RCC 7860 (cell line): Measurements from ENCODE around the gene RACK1.
A peak's percentile ranks its signal among the peaks of the same experiment; 100 is the strongest.

Experiments used
- DNase-seq: peaks from one replicate; pipeline ENCODE4 v3.0.0-alpha.2; 2015; ENCODE audit warnings: low spot score
- FAIRE-seq: peaks from 2 replicates; lab custom pipeline; 2012; peaks lifted over from hg19 to GRCh38; lab: Jason Lieb, UNC

Gene RACK1

DNA sequence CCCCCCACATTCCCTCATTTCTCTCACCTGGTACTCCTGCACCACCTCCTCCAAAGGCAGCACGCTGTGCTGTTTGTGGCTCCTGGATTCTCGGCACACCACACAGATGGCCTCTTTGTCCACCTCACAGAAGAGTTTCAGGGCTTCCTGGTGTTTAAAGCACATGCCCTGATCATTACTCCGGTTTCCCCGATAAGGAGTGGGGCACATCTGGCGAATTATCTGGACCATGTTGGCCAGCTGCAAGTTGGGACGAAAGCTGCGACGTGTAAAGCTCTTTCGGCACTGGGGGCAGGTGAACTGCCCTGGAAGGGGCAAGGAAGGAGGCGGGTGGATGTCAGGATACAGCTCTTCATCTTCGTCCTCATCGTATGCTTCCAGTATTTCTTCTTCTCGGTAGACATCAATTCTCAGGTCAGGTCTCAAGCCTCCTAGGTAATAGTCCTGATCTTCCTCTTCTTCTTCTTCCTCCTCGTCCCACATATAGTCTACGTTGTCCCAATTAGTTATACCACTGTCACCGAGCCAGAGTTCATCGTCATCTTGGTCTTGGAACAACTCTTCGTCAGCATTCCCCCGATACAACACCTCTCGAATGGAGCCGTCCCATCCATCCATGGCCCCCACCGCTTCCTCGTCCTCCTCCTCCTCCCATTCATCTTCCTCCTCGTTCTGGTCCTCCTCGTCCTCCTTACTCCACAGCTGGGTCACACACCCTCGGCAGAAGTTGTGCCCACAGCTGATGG, 16.4 kb upstream of the RACK1 start:
- DNase-seq: no peak
- FAIRE-seq: no peak

DNA sequence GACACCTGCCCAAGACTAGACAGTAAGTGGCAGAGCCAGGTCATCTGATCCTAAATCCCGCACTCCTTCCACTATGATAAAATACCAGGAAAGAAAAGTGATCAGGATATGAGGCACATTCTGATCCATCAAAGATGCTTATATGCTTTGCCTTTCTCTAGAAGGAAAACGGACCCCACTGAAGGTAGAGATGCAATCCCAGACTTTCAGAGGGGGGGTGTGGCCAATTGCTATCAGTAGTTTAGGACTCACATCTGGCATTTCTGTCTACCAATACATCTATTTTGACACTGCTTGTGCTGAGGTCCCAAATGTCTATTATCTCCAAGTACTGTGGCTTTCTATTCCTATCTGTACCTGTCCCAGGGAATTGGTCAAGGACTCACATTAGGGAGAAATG, 15.6 kb upstream of the RACK1 start:
- FAIRE-seq (no peak), DNase-seq (no peak)

DNA sequence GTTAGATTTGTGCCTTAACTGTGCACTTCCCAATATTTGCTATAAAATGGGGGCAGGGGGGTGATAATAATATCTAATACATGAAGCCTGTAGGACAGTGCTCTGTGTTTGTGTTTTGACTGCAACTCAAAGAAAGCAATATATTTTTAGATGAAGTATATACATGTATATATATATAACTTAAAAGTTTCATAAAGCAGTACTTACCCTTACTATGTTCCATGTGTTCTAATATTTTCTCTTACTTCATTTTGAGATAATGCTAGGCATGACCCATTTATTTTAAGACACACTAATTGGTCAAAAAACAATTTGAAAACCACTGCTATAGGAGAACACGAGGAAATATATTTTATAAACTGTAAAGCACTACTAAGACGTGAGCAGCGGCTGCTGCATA, 14.9 kb upstream of the RACK1 start:
- DNase-seq (no peak), FAIRE-seq (no peak)

DNA sequence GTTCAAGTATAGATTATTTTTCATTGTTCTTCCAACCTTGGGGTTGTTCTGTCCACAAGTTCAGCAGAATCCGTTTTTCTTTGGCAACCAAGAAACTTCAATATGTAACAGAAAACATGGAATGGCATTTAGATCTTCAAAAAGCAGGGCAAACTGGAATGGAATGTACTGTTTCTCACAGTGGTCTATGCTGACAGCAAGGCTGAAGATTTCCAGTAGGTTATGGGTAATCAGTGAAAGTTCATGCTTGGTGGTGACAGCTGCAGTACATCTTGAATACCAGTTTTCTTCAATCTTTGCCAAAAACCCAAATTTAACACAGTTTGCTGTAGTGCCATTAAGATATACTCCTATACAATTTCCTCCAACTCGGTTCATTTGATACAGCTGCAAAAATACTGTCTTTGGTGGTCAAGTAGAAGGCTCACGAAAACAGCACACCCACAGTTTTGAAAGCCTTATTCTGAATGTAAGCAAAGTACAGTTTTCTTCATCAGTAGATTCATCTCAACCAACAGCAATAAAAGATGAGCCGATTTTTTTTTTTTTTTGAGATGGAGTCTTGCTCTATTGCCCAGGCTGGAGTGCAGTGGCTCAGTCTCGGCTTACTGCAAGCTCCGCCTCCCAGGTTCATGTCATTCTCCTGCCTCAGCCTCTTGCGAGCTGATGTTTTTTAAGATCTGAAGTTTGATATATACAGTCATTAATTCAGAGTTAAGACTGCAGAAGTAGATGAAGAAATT, 12.3 kb upstream of the RACK1 start:
- no peak for DNase-seq
- no peak for FAIRE-seq

DNA sequence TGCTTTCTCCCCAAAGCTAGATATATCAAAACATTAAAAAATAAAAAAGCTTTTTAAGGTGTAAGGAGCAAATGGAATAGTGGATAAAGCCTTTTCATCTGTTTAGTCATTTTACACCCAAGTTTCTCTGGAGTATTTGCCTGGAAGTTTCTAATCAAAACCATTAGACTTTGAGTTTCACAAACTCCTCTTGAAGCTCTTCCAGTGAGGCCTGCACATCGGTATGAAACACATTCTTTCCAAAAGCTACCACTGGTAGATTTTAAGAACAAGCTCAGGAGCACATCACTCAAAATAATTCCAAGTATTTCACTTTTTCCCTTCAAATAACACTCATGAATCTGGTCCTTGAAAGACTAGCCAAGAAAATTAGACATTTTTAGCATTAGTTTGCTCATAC, 11.6 kb upstream of the RACK1 start:
- no peak for FAIRE-seq
- no peak for DNase-seq

DNA sequence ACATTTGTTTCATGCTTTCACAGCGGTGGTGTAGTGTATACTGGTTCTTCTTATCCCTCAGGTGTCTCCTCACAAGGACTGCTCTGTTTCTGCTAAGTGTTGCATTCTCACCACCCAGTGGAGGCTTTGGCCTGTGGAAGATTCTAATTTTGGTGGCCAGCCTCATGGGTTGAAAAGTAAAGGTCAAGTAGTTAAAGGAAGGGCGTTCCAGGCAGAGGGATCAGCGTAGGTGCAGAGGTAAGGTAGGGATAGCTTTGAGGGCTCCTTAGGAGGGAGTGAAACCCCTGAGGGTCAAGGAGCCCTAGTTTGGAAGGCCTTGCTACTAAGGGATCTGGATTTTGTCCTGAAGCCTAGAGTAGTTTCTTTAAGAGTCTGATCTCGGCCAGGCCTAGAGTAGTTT, 4.6 kb upstream of the RACK1 start:
- DNase-seq (no peak), FAIRE-seq (no peak)

DNA sequence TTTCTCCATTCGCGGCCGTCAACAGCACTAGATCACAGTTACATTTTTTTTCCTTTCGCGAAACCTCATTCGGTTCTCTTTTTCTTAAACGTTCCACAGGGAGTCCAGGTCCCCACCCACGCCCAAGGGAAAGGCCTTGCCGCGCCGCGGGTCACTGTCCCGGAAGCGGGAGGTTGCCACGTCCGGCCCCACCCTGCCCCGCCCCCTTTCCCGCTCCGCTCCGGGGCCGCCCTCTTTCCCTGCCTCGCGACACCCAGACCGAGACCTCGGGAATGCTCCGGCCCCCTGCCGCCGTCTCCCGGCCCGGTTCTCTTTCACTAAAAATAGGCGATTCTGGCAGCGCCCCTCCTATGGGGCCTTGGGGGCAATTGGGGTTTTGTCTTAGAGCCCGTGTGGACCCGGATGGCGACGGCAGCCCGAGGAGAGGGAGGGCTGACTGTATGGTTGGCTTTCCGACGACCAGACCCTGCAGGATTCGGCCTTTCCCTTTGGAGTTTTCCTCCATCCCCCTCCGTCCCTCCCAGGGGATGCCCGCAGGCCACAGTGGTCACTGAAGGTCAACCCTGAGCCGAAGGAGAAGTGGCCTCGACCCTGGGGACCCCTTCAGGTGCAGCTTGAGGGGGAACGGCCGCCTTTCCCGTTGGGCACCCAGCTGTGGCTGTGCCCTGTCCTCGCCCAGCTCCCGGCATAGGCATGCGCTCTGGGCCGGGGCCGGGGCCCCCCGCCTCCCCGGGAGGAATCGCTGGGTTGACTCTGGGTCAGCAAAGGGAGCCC, 2.8 kb upstream of the RACK1 start:
- FAIRE-seq: no peak
- peak; percentile 69 for DNase-seq

DNA sequence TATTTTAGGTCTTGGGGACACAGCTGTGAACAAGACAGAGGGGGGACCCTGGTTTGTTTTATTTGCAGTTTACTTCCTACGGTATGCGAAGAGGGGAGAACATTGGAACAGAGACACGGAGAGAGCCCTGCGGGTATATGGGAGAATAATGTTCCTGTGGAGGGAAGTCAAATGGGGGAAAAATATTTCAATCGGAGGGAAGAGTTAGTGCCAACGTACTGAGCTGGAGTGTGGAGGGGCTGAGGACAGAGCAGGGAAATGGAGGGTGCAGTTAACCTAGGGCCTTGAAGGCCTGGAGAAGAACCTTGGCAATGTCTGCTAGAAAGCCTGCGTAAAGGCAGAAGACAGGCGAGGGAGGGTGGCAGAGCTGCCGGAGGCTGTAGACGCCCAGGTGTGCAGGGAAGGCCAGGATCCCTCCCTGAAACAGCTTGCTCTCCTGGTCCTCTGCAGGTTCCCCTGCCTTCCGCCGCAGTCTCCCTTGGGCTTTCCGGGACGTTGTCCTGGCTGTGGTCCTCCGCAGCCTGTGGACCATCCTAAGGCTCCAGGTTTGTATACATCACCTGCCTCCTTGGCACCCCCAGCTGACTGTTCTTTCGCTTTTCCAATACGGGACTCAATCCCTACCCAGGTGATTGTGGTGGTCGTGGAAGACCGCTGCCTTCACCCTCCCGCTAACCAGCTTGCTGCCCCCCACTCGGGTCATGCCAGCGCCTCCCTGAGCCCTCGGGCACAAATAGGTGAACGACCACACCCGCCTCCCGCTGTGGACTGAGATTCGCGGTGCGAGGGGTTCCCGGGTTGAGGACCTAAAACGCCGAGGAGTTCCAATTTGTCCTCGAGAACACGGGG, 1.9 kb upstream of the RACK1 start:
- DNase-seq (no peak), FAIRE-seq (no peak)

DNA sequence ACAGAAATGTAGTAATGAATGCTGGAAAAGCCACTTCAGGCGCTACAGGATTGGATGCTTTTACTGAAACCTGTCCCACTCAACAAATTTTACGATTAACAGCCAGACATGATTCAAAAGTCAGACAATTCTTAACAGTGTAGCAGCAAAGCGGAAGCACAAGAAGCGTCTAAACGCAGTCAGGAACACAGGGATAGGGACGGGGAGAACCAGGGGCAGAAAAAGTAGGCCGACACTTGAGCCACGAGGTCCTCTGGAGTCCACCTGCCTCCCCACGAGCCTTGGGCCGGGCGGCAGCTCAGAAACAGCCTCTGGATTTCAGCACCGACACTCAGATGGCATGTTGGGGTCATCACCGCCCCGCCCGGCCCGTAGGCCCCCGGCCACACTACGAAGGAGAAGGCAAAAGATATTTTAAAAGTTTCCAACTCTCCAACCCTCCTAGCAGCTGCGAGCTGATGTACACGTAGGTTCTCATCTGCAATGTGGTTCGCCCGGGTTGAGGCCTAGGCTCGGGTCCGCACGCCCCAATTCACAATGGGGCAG, 615 bp downstream of the RACK1 start:
- no peak for DNase-seq
- FAIRE-seq: no peak

DNA sequence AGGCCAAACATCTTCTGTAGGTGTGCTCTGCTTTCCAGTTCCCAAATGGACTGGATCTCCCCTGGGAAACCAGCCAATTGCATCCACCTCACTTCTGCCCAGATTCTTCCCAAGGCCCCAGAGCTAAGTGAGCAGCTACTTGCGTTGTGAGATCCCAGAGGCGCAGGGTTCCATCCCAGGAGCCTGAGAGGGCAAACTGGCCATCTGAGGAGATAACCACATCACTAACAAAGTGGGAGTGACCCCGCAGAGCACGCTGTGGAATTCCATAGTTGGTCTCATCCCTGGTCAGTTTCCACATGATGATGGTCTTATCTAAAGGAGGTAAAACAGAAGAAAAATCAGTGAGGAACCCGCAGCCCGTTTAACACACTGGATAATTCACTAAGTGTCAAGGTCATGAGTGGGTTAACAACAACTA, 1.7 kb downstream of the RACK1 start:
- FAIRE-seq (no peak), DNase-seq (no peak)

DNA sequence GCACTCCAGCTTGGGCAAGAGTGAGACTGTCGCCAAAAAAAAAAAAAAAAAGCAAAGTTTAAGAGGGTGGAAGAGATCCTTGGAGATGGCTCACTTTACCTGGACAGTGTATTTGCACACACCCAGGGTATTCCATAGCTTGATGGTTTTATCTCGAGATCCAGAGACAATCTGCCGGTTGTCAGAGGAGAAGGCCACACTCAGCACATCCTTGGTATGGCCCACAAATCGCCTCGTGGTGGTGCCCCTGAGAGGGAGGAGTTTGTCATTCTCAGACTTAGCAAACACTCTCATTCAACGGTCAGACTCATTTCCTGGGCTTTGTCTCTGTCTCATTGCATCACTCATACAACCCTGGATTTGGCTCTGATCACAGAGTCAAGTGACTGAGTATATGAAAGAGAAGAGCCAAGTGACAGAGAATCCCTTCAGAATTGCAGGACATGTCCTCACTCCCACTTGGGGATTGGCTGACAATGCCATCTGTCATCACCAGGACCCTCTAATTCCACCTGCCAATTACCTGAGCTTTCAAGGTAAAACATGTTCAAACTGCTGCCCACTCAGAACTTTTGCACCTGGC, 2.2 kb downstream of the RACK1 start:
- FAIRE-seq: peak; percentile 71
- peak; percentile 86 for DNase-seq

DNA sequence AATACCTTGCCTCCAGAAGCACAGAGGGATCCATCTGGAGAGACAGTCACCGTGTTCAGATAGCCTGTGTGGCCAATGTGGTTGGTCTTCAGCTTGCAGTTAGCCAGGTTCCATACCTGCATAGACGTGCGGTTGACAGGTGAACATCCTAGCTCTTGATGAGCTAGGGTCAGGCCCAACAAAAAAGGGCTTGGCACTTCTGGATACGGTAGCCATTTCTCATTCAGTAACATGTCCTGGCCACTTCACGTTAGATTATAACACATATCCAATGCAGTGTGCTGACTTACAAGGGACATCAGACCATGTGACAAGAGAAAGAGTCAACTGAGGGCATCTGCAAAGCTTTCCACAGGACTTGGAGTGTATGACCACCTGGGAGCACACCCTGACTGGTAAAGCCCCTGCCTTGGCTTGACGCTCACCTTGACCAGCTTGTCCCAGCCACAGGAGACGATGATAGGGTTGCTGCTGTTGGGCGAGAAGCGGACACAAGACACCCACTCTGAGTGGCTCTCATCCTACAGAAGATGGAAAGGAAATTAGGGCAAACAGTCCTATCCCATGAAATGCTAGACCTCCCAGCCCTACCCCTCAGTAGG, 4.5 kb downstream of the RACK1 start:
- no peak for DNase-seq
- FAIRE-seq: no peak

DNA sequence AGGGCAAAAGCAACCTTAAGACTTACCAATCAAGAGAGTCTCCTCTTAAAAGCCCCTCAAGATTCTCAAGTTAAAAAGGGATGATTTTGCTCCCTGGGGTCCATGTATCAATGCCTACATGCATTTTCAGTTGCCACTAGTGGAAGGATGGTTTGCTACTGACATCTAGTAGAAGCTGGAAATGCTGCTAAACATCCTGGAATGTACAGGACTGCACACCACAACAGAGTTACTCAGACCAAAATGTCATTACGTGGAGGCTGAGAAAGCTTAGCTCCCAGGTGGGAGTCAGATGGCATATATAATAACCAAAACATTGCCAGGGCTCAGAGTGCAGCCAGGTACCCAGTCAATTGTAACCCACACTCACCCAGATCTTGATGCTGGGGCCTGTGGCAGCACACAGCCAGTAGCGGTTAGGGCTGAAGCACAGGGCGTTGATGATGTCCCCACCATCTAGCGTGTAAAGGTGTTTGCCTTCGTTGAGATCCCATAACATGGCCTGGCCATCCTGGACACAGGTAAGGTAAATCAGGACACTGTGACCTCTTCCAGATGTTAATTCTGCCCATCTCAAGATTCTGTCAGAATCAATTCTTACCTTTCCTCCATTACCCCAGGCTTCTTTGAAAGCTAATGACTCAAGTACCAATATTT, 5.8 kb downstream of the RACK1 start:
- FAIRE-seq (no peak), DNase-seq (no peak)

DNA sequence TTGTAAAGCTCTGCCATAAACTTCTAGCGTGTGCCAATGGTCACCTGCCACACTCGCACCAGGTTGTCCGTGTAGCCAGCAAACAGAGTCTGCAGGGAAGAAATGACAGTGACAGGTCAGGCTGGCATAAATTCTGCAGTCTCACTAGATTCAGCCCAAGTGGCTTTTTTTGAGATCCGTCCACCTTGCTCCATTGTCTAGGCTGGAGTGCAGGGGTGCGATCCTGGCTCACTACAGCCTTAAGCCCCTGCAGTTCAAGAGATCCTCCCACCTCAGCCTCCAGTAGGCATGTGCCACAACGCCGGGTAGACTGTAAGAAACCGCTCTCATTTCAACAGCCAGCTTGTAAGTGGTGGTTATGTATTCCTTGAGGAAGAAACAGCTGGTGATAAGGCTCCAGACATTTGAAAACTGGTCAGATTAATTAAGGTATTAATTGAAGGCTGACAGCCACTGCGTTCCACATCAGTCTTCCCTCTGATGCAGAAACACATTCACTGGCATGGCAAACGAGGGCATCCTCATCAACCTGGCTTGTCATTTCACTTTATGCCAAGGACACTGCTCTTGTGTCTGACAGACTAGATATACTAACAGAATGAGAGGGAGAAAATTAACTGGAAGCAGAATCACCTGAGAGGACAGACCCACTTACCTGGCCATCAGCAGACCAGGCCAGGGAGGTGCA, 6.6 kb downstream of the RACK1 start:
- no peak for DNase-seq
- FAIRE-seq: no peak

DNA sequence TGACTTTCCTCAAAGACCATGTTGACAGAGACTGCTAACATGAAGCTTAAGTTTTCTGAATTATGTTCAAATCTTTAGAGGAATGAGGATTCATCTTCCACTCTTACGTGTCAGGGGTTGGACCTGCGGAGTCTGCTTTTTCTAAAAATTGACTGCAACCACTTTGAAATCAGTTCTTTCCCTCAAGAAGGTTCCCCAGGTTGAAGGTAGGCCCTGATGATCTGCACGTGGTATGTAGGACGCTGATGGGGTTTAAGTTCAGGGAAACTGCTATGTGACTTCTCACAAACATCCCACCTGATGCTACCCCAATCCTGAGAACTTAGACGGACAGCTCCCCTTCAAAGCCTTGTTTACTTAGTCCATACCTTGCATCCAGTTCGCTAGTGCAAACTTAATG, 7.2 kb downstream of the RACK1 start:
- FAIRE-seq (no peak), DNase-seq (no peak)

DNA sequence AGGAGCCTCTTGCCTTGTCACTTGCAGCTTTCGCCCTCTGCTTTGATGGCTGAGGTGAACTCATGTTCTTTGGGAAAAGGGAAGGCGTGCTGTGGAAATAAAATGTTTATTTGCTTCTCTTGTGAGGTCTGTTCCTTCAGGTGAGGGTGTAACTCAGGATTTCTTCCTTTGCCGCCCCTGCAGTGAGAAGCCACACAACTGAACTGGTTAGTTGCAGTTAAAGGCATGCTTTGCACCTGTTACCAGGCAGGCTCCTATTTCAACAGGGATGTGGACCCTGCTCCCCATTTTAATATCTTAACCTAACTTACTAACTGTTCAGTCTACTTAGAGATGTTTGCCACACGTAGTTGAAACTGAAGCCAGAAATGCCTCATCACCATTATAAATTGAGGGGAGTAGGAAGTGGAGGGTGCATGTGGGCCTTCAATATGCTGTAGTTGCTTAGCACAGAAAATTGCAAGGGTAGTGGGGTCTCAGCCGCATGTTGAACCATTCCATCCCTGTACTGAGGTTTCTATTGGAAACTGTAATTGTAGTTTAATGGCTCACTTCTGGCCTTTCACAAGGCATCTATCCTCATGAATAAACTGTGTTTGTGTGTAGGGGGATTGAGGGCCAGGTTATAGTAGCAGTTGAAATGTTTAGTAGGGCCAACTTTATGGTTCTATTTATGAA, 7.9 kb downstream of the RACK1 start:
- no peak for DNase-seq
- FAIRE-seq: no peak

DNA sequence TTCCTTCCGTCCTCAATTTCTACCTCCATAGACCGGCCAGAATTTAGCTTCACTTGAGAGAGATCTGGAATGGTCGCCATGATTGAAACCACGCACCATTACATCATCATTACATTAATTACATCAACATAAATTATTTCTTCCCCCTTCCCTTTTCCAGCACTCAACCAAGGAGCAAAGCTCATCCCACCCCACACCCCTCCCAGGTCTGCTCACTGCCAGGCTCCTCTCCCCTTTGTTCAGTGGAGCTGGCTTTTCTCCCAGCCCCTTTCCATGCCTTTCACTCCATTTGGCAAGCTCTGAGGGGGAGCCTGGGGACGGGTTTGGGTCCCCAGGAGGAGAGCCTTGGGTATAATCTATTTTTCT, 8.4 kb downstream of the RACK1 start:
- no peak for FAIRE-seq
- DNase-seq: no peak
